Spleen (tissue), 11 donors: ENCODE data around the gene SPRN. TPM values are rescaled to one million over a fixed set of nuclear protein-coding genes. Genes with fewer than 3 reads are reported as not detected.

Experiments used
- DNase-seq: peaks from one replicate; pipeline ENCODE4 v3.0.0-alpha.2; 2020
- H3K27ac ChIP-seq, 8 donors: fragments of 200-600 bp; sonication (generic) in 7 of 8; 1 replicate in 4 of 8; 2 replicates in 4 of 8; pipeline versions ENCODE4 v1.5.0 to v1.8.0; 2016 to 2021; ENCODE audit warnings: inconsistent platforms in 4 of 8, mild to moderate bottlenecking in 4 of 8, moderate library complexity in 1 of 8
- H3K27me3 ChIP-seq, 7 donors: fragments of 200-600 bp; sonication (generic) in 6 of 7; replicated peaks in 1 of 7; 1 replicate in 4 of 7; 2 replicates in 3 of 7; pipeline versions ENCODE4 v1.5.0 to v1.8.0; 2016 to 2021; ENCODE audit warnings: inconsistent platforms in 3 of 7, mild to moderate bottlenecking in 1 of 7
- H3K36me3 ChIP-seq, 6 donors: fragments of 200-600 bp; sonication (generic) in 5 of 6; 1 replicate in 4 of 6; 2 replicates in 2 of 6; pipeline versions ENCODE4 v1.5.0 to v1.8.0; 2016 to 2021; ENCODE audit warnings: inconsistent platforms in 2 of 6
- H3K4me1 ChIP-seq, 6 donors: fragments of 200-600 bp; sonication (generic) in 5 of 6; 1 replicate in 3 of 6; 2 replicates in 3 of 6; pipeline versions ENCODE4 v1.5.0 to v1.8.0; 2016 to 2021; ENCODE audit warnings: inconsistent platforms in 3 of 6
- H3K4me3 ChIP-seq, 8 donors: fragments of 200-600 bp; sonication (generic) in 7 of 8; 1 replicate in 4 of 8; 2 replicates in 4 of 8; pipeline versions ENCODE4 v1.5.0 to v1.8.0; 2016 to 2021; ENCODE audit warnings: inconsistent platforms in 4 of 8, mild to moderate bottlenecking in 4 of 8, moderate library complexity in 2 of 8
- H3K9me3 ChIP-seq, 8 donors: fragments of 200-600 bp; sonication (generic) in 7 of 8; 1 replicate in 4 of 8; 2 replicates in 4 of 8; pipeline versions ENCODE4 v1.5.0 to v1.8.0; 2016 to 2021; ENCODE audit warnings: inconsistent platforms in 4 of 8
- POLR2A ChIP-seq, 3 donors: fragments of 450-650 bp; IDR thresholded peaks; one replicate each; pipeline ENCODE4 v1.5.1; 2017; ENCODE audit warnings: antibody characterized with exemption in 3 of 3, mild to moderate bottlenecking in 1 of 3
- POLR2AphosphoS5 ChIP-seq, 3 donors: sonication (generic); formaldehyde crosslinking; IDR thresholded peaks; one replicate each; pipeline ENCODE4 v1.5.1; 2017; ENCODE audit warnings: antibody characterized with exemption in 3 of 3
- WGBS, 5 donors: extraction: QIAGEN DNeasy Blood & Tissue Kit in 3 of 5; methylation state at CpG; one replicate each; pipeline versions ENCODE4 v1.1.5 to v1.1.7; 2013 to 2018; 5-methylcytosine and 5-hydroxymethylcytosine counted together
- intact Hi-C: fragments of 100-400 bp; cut with DNase I; formaldehyde crosslinking; loops from one replicate; pipeline ENCODE4 v1.15.0; 2023; ENCODE audit warnings: low total_unique reads
- polyA plus RNA-seq, 3 donors: library from polyadenylated mRNA; stranded (reverse); fragments of 200-250 nt; gene quantifications; one replicate each; pipeline ENCODE4 v1.2.1, GENCODE V29; 2013
- total RNA-seq, 7 donors: library from RNA; depleted of rRNA in 3 of 7; stranded (reverse); fragments of >200 nt in 3 of 7; fragmentation: NEBNext Ultra II Directional in 4 of 7; extraction: Animal tissue kit (Norgen Biotek cat#: 25700) in 4 of 7; gene quantifications; one replicate each; pipeline versions ENCODE4 v1.1.0 to v1.2.1, GENCODE V29; 2016 to 2021
- TF ChIP-seq, protein P1 (sequence below), 11 experiments: fragments of 200-600 bp in 7 of 11; fragments of 450-650 bp in 4 of 11; sonication (generic) in 4 of 11; IDR thresholded peaks in 8 of 11; conservative IDR thresholded peaks in 3 of 11; 1 replicate in 7 of 11; 2 replicates in 4 of 11; pipeline versions ENCODE4 v1.4.0 to v1.8.0; 2016 to 2021; ENCODE audit warnings: antibody characterized with exemption in 11 of 11, inconsistent platforms in 4 of 11, mild to moderate bottlenecking in 1 of 11
- donor health status: healthy with polysubstance abuse.
- donor health status: DM: no; HTN: no; CAD: no; lungs with moderate emphysema.
- donor health status: DM: no; HTN: no; CAD: no.
- donor health status: Bipolar disorder and iron deficiency.
- donor health status: healthy.
- donor health status: DM: no; HTN: no; CAD: no.
- donor health status: DM: yes; HTN: yes; CAD: no.

Gene SPRN
- total and polyA plus RNA-seq, 10 donors = 0.14 to 0.58 (median 0.21) TPM; not detected in 4

DNA sequence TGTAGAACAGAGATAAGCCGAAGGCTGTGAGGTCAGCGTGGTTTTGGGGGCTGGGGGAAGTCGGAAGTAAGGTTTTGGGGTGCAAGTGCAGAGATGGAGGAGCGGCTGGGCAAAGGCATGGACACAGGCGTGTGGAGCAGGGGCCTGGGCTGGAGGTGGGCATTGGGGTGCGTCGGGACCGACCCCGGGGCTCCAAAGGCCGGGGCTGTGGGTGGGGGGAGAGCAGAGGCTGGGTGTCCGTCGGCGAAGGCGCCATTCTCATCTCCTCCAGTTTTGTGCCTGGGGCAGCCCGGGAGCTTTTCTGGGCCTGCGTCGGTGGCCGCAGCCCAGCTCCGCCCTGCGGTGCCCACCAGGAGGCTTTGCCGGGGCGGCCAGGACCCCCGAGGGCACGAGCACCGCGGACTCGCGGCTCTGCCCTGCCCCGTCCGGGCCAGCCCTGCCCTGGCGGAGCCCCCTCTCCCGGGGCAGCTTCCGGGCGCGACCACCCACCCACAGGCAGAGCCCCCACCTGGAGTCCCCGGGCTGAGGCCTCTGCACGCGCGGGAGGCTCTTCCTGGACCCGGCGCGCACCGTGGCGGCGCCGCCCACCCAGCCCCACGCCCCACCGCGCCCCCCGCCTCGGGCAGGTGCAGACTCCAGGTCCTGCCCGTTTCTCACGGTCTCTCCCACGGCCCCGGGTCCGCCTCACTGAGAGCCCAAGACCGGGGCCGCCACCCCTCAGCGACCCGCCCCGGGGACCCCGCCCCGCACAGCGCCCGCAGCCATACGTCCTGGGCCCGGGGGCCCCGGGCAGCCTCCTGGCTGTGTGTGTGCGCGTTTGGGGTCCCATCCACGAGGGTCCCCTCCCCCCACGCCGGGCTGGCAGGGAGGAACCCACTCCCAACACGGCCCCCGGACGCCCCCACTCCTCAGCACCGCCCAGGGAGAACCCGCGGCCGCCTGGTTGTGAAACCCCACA lies 21.6 kb upstream of the SPRN start:
- Histone ChIP-seq H3K4me1 (peaks cover 0 to 14% (median 0%) of the 10 kb centered on the region in 6 donors), H3K4me3 (no peak overlapping the region), H3K27ac (no peak overlapping the region), H3K27me3 (peaks cover 0 to 4% (median 0%) of the 10 kb centered on the region in 7 donors), H3K9me3 (peaks cover 10 to 53% (median 45%) of the 10 kb centered on the region in 8 donors), H3K36me3 (peaks cover 0 to 9% (median 0%) of the 10 kb centered on the region in 6 donors)
- no peak for TF ChIP-seq POLR2A (IDR thresholded peaks at IDR 0.05)
- no peak for TF ChIP-seq POLR2AphosphoS5 (IDR thresholded peaks at IDR 0.05)
- TF ChIP-seq, protein P1, sequence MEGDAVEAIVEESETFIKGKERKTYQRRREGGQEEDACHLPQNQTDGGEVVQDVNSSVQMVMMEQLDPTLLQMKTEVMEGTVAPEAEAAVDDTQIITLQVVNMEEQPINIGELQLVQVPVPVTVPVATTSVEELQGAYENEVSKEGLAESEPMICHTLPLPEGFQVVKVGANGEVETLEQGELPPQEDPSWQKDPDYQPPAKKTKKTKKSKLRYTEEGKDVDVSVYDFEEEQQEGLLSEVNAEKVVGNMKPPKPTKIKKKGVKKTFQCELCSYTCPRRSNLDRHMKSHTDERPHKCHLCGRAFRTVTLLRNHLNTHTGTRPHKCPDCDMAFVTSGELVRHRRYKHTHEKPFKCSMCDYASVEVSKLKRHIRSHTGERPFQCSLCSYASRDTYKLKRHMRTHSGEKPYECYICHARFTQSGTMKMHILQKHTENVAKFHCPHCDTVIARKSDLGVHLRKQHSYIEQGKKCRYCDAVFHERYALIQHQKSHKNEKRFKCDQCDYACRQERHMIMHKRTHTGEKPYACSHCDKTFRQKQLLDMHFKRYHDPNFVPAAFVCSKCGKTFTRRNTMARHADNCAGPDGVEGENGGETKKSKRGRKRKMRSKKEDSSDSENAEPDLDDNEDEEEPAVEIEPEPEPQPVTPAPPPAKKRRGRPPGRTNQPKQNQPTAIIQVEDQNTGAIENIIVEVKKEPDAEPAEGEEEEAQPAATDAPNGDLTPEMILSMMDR (IDR thresholded peaks at IDR 0.05 in 8 of 11, conservative IDR thresholded peaks at IDR 0.05 in 3 of 11) = no peak
- intact Hi-C loops = no loop called here
- DNase-seq = no peak
- 50 to 67% (median 61%) methylated on average over 53 to 80 of the region's 80 CpGs for WGBS, 5 donors

- 87 to 94% (median 90%) methylated on average over 22 of the region's 22 CpGs for WGBS, 5 donors
- H3K9me3 ChIP-seq = peaks cover 10 to 53% (median 45%) of the 10 kb centered on the region in 8 donors
- H3K27me3 ChIP-seq = peaks cover 0 to 4% (median 0%) of the 10 kb centered on the region in 7 donors
- no peak overlapping the region for H3K27ac ChIP-seq
- TF ChIP-seq, protein P1 (IDR thresholded peaks at IDR 0.05 in 8 of 11, conservative IDR thresholded peaks at IDR 0.05 in 3 of 11) = no peak
- TF ChIP-seq POLR2A (IDR thresholded peaks at IDR 0.05) = no peak
- TF ChIP-seq POLR2AphosphoS5 (IDR thresholded peaks at IDR 0.05) = no peak
- no peak for DNase-seq
- H3K4me1 ChIP-seq = peaks cover 0 to 14% (median 0%) of the 10 kb centered on the region in 6 donors
- peaks cover 0 to 9% (median 0%) of the 10 kb centered on the region in 6 donors for H3K36me3 ChIP-seq
- H3K4me3 ChIP-seq = no peak overlapping the region
- intact Hi-C loops = no loop called here
Measured at GRCh38 chr10:133445268-133445732, 20.9 kb upstream of the SPRN start.

DNA sequence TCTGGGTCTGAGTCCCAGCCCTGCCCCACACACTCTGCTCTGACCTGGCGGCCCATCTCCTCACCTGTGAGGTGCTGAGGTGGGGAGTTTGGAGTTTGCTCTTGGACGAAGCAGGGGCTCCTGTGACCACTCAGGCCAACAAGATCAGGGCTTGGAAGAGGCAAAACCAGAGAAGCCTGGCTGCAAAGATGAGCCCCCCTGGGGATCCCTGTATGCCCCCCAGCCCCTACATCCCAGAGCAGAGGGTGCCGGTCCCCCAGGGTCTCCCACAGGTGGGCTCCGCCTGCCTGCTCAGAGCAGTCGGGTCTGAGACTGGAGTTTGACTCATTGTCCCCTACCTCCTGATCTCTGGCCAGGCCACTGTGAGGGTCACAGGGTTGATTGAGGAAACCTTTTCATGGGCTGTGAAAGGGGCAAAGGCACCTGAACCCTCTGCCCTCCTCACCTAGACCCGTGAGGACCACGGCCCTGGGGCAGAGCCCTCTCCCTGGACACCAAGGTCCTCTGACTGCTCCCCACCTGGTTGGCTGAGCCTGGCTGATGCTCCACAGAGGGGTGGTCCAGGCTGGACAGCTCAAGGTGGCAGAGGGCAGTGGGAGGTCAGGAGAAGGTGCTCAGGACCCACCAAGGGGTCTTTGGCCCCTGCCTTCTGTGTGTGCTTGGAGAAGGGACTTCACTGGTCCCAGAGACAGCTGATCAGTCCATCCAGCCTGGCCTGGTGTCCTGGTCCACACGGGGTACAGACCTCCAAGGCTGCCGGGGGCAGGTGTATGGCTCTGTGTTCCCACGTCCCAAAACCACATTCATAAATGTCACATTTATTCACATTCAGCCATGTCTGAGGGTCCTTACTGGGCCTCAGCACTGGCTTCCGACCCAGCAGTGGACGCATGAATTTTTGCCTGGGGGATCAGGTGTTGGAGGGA lies 20.2 kb upstream of the SPRN start:
- no peak for DNase-seq
- no peak overlapping the region for H3K27ac ChIP-seq
- H3K4me3 ChIP-seq = no peak overlapping the region
- no peak for TF ChIP-seq POLR2A (IDR thresholded peaks at IDR 0.05)
- no peak for TF ChIP-seq POLR2AphosphoS5 (IDR thresholded peaks at IDR 0.05)
- TF ChIP-seq, protein P1 (IDR thresholded peaks at IDR 0.05 in 8 of 11, conservative IDR thresholded peaks at IDR 0.05 in 3 of 11) = no peak
- intact Hi-C loops = no loop called here
- H3K36me3 ChIP-seq = peaks cover 0 to 9% (median 0%) of the 10 kb centered on the region in 6 donors
- WGBS, 5 donors = 89 to 95% (median 91%) methylated on average over 9 to 12 of the region's 12 CpGs
- H3K9me3 ChIP-seq = peaks cover 10 to 48% (median 40%) of the 10 kb centered on the region in 8 donors
- peaks cover 0 to 4% (median 0%) of the 10 kb centered on the region in 7 donors for H3K27me3 ChIP-seq
- peaks cover 0 to 14% (median 0%) of the 10 kb centered on the region in 6 donors for H3K4me1 ChIP-seq
